ENCODE results near the gene FAM163B.

FAM163B gene

GRCh38 chr9:133639613-133640012 is 30.4 kb upstream of the FAM163B start:
- DNase-seq (ENCODE audit: low read depth): no peak
- no peak for TF ChIP-seq CTCF (IDR thresholded peaks at IDR 0.05; ENCODE audit: insufficient read depth, low read depth, low read length, missing control alignments)
- no peak overlapping the region for H3K4me3 ChIP-seq (ENCODE audit: low read depth, low read length)

GRCh38 chr9:133638711-133639110 is 29.5 kb upstream of the FAM163B start:
- H3K4me3 ChIP-seq (ENCODE audit: low read depth, low read length): no peak overlapping the region
- DNase-seq (ENCODE audit: low read depth): no peak
- TF ChIP-seq CTCF (IDR thresholded peaks at IDR 0.05; ENCODE audit: insufficient read depth, low read depth, low read length, missing control alignments): no peak

GRCh38 chr9:133638076-133638475 is 28.9 kb upstream of the FAM163B start:
- no peak for TF ChIP-seq CTCF (IDR thresholded peaks at IDR 0.05; ENCODE audit: insufficient read depth, low read depth, low read length, missing control alignments)
- no peak for DNase-seq (ENCODE audit: low read depth)
- no peak overlapping the region for H3K4me3 ChIP-seq (ENCODE audit: low read depth, low read length)

- TF ChIP-seq CTCF (IDR thresholded peaks at IDR 0.05; ENCODE audit: insufficient read depth, low read depth, low read length, missing control alignments): no peak
- no peak for DNase-seq (ENCODE audit: low read depth)
- no peak overlapping the region for H3K4me3 ChIP-seq (ENCODE audit: low read depth, low read length)
Measured at GRCh38 chr9:133637451-133638055, 28.4 kb upstream of the FAM163B start.

- DNase-seq (ENCODE audit: low read depth): no peak
- TF ChIP-seq CTCF (IDR thresholded peaks at IDR 0.05; ENCODE audit: insufficient read depth, low read depth, low read length, missing control alignments): no peak
- no peak overlapping the region for H3K4me3 ChIP-seq (ENCODE audit: low read depth, low read length)
Measured at GRCh38 chr9:133636902-133637301, 27.7 kb upstream of the FAM163B start.

GRCh38 chr9:133635533-133636531 is 26.6 kb upstream of the FAM163B start, which contains the start of gene DBH:
TSS of gene DBH (plus strand) at chr9:133636363. CDS start at chr9:133636372, 9 bp downstream.
- no peak for TF ChIP-seq CTCF (IDR thresholded peaks at IDR 0.05; ENCODE audit: insufficient read depth, low read depth, low read length, missing control alignments)
- no peak within 1 kb of the TSS for H3K4me3 ChIP-seq (ENCODE audit: low read depth, low read length)
- no peak for DNase-seq (ENCODE audit: low read depth)
